A549 treated with AZD9567 at 1 μM for 4 hours (cell line): ENCODE data around the gene MAP7. TPM values are rescaled to one million over a fixed set of nuclear protein-coding genes. Genes with fewer than 3 reads are reported as not detected.

Experiments used
- total RNA-seq: library from RNA; stranded (reverse); fragments of 200-300 nt; extraction: Qiagen RNA extraction; gene quantifications from 5 replicates; pipeline ENCODE4 v1.2.3, GENCODE V29; 2022; ENCODE audit not compliant: insufficient read depth

MAP7 gene
- total RNA-seq: 16.5 to 20.9 TPM (median 19.3 TPM) in 5 replicates

DNA sequence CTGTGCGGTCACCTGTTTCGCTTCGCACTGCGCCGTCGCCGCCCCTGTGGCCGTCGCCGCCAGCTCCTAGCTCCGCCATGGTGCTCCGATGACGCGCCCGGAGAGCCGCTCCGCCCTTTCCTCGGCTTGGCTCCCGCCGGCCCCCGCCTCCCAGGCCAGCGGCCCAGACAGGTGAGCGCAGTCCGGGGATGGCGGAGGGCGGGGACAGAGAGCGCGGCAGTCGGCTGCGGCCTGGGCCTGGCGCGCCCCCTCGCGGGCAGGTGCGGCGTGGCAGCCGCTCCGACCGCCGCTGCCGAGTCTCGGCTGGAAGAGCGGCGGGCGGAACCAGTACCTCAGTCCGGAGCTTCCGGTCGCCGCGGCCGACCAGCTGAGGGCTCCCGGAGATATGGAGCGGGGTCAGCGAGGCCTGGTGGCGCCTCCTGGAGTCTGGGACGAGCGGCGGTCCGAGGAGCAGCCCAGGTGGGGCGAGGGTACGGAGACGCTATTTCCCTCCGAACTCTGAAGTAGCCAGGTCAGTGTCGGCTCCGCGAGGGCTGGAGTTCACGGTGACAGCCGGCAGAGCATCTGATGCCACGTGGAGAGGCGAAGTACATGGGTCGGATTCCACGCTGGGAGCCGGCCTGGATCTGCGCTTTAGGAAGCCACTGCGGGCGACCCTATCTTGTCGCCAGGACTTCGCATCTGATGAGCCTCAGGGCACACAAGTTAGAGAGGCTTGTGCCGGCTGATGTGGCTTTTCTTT lies at the start of gene MAP7:
MAP7 (minus strand) TSS at position 93 of the 742 bp plus-strand sequence; CDS start at position 79, 14 bp downstream.

Other genes with a start within 250 kb of the MAP7 start
- 2.0 to 3.4 TPM (median 2.0 TPM) in 5 replicates for gene MAP3K5, start 242.1 kb upstream of the MAP7 start, total RNA-seq